A172 (cell line): ENCODE data around the gene FFAR1. TPM values are rescaled to one million over a fixed set of nuclear protein-coding genes. Genes with fewer than 3 reads are reported as not detected.
"Not testable (repeated sequence)": the region's sequence is repeated elsewhere in the genome, so short reads cannot be mapped to it uniquely, and the experiment has no call there.

Experiments used
- DNase-seq: peaks from one replicate; pipeline ENCODE4 v3.0.0-alpha.2; 2015; ENCODE audit warnings: low spot score
- total RNA-seq: library from RNA; depleted of rRNA; stranded (reverse); fragments of >200 nt; shearing (Covaris generic); gene quantifications from 2 replicates; pipeline ENCODE4 v1.2.3, GENCODE V29; 2014

Gene FFAR1
- total RNA-seq, 1 experiment from 2014 or later: not detected

- no peak for DNase-seq
Measured at GRCh38 chr19:35342430-35342829, 5.3 kb upstream of the FFAR1 start.

- DNase-seq: no peak
Measured at GRCh38 chr19:35344511-35345031, 3.1 kb upstream of the FFAR1 start.

- DNase-seq: no peak
Measured at GRCh38 chr19:35345671-35346111, 2.0 kb upstream of the FFAR1 start.

- DNase-seq: no peak
Measured at GRCh38 chr19:35346193-35347052, 1.3 kb upstream of the FFAR1 start.

GRCh38 chr19:35347930-35348298 lies 212 bp downstream of the FFAR1 start:
- no peak for DNase-seq

- DNase-seq: no peak
Measured at GRCh38 chr19:35348911-35349611, 1.4 kb downstream of the FFAR1 start.

GRCh38 chr19:35349614-35350521 lies 2.2 kb downstream of the FFAR1 start:
- DNase-seq: no peak

- no peak for DNase-seq
Measured at GRCh38 chr19:35350591-35350990, 2.9 kb downstream of the FFAR1 start.

- DNase-seq: no peak
Measured at GRCh38 chr19:35351411-35352176, 3.9 kb downstream of the FFAR1 start.

GRCh38 chr19:35352177-35352447 lies 4.4 kb downstream of the FFAR1 start:
- DNase-seq: no peak

GRCh38 chr19:35352448-35353304 lies 5.0 kb downstream of the FFAR1 start:
- peak; percentile 79 for DNase-seq

GRCh38 chr19:35353635-35354034 lies 5.9 kb downstream of the FFAR1 start:
- DNase-seq: no peak

GRCh38 chr19:35354898-35355297 lies 7.2 kb downstream of the FFAR1 start:
- no peak for DNase-seq

- DNase-seq: no peak
Measured at GRCh38 chr19:35355791-35356460, 8.2 kb downstream of the FFAR1 start.

- no peak for DNase-seq
Measured at GRCh38 chr19:35357867-35358573, 10.3 kb downstream of the FFAR1 start, which contains the start of gene FFAR3. FFAR3 (plus strand) TSS chr19:35358460; CDS start chr19:35358891, 431 bp downstream.

GRCh38 chr19:35358834-35359233 lies 11.1 kb downstream of the FFAR1 start:
- DNase-seq: not testable (repeated sequence)

GRCh38 chr19:35359395-35359794 lies 11.7 kb downstream of the FFAR1 start:
- DNase-seq: not testable (repeated sequence)

- not testable (repeated sequence) for DNase-seq
Measured at GRCh38 chr19:35360081-35360480, 12.4 kb downstream of the FFAR1 start.

- no peak for DNase-seq
Measured at GRCh38 chr19:35360880-35361420, 13.2 kb downstream of the FFAR1 start.
